ENCODE measurements around the gene CADM2.

Gene CADM2

GRCh38 chr3:85321892-85322291, 363.1 kb downstream of the CADM2 start:
- no peak for DNase-seq (ENCODE audit: low read depth)

GRCh38 chr3:85330071-85330470, 371.3 kb downstream of the CADM2 start:
- DNase-seq (ENCODE audit: low read depth), result no peak

GRCh38 chr3:85337895-85338294, 379.1 kb downstream of the CADM2 start:
- DNase-seq (ENCODE audit: low read depth), result no peak

- DNase-seq (ENCODE audit: low read depth), result no peak
Measured at GRCh38 chr3:85342915-85343314, 384.1 kb downstream of the CADM2 start.

GRCh38 chr3:85355572-85355971, 396.8 kb downstream of the CADM2 start:
- no peak for DNase-seq (ENCODE audit: low read depth)

GRCh38 chr3:85360742-85361387, 402.1 kb downstream of the CADM2 start:
- no peak for DNase-seq (ENCODE audit: low read depth)

- DNase-seq (ENCODE audit: low read depth), result no peak
Measured at GRCh38 chr3:85364296-85364909, 405.6 kb downstream of the CADM2 start.

- no peak for DNase-seq (ENCODE audit: low read depth)
Measured at GRCh38 chr3:85370341-85370740, 411.6 kb downstream of the CADM2 start.

- no peak for DNase-seq (ENCODE audit: low read depth)
Measured at GRCh38 chr3:85376131-85376530, 417.3 kb downstream of the CADM2 start.

- DNase-seq (ENCODE audit: low read depth), result no peak
Measured at GRCh38 chr3:85377115-85377514, 418.3 kb downstream of the CADM2 start.

GRCh38 chr3:85384372-85384771, 425.6 kb downstream of the CADM2 start:
- no peak for DNase-seq (ENCODE audit: low read depth)

- no peak for DNase-seq (ENCODE audit: low read depth)
Measured at GRCh38 chr3:85387913-85388505, 429.2 kb downstream of the CADM2 start.

GRCh38 chr3:85394424-85394823, 435.6 kb downstream of the CADM2 start:
- no peak for DNase-seq (ENCODE audit: low read depth)

- no peak for DNase-seq (ENCODE audit: low read depth)
Measured at GRCh38 chr3:85397434-85397833, 438.6 kb downstream of the CADM2 start.

GRCh38 chr3:85426121-85426520, 467.3 kb downstream of the CADM2 start:
- DNase-seq (ENCODE audit: low read depth), result no peak

- DNase-seq (ENCODE audit: low read depth), result no peak
Measured at GRCh38 chr3:85427467-85427866, 468.7 kb downstream of the CADM2 start.

GRCh38 chr3:85432081-85432480, 473.3 kb downstream of the CADM2 start:
- no peak for DNase-seq (ENCODE audit: low read depth)

- DNase-seq (ENCODE audit: low read depth), result no peak
Measured at GRCh38 chr3:85433319-85433718, 474.5 kb downstream of the CADM2 start.

GRCh38 chr3:85455561-85456200, 496.9 kb downstream of the CADM2 start:
- DNase-seq (ENCODE audit: low read depth), result no peak

- DNase-seq (ENCODE audit: low read depth), result no peak
Measured at GRCh38 chr3:85474241-85474640, 515.5 kb downstream of the CADM2 start.

- no peak for DNase-seq (ENCODE audit: low read depth)
Measured at GRCh38 chr3:85475346-85475745, 516.6 kb downstream of the CADM2 start.

- no peak for DNase-seq (ENCODE audit: low read depth)
Measured at GRCh38 chr3:85476891-85477495, 518.2 kb downstream of the CADM2 start.
